Measurements from ENCODE around the gene PDE6A.

GRCh38 chr5:149826574-149826973, 118.0 kb downstream of the PDE6A start:
- TF ChIP-seq, protein P1, sequence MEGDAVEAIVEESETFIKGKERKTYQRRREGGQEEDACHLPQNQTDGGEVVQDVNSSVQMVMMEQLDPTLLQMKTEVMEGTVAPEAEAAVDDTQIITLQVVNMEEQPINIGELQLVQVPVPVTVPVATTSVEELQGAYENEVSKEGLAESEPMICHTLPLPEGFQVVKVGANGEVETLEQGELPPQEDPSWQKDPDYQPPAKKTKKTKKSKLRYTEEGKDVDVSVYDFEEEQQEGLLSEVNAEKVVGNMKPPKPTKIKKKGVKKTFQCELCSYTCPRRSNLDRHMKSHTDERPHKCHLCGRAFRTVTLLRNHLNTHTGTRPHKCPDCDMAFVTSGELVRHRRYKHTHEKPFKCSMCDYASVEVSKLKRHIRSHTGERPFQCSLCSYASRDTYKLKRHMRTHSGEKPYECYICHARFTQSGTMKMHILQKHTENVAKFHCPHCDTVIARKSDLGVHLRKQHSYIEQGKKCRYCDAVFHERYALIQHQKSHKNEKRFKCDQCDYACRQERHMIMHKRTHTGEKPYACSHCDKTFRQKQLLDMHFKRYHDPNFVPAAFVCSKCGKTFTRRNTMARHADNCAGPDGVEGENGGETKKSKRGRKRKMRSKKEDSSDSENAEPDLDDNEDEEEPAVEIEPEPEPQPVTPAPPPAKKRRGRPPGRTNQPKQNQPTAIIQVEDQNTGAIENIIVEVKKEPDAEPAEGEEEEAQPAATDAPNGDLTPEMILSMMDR (IDR thresholded peaks at IDR 0.05; ENCODE audit: low read depth, low read length), result no peak
- TF ChIP-seq MAX (IDR thresholded peaks at IDR 0.05; ENCODE audit: low read depth, low read length), result no peak

Measured in NB4 (cell line).